Stimulated activated CD4-positive, alpha-beta T cell treated with anti-CD3 and anti-CD28 coated beads, TNF-alpha, amount 100 ng/mL, for 48 hours (primary cell): ENCODE measurements around the gene ETNK1.

Experiments
- DNase-seq, 3 donors: peaks; one replicate each; pipeline ENCODE4 v3.0.0-alpha.2; 2020; ENCODE audit warnings: low read depth in 3 of 3

The ETNK1 gene

DNA sequence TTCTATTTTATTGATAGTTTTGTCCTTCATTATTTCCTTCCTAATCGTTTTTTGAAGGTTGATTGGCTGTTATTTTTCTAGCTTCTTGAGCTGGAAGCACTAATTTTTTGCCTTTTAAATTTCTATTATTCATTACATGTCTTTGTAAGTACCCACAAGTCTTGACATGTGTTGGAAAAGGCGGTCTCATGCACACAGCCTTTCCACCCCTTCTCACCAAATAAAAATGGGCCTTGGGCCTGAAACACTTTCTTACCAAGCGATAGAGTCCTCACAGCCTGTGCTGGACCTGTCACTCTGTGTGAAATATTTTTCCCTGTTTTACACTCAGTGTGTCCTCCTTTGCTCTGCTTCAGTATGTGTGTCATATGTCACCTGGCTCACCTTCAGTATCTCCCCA lies 9.9 kb downstream of the ETNK1 start:
- no peak for DNase-seq

DNA sequence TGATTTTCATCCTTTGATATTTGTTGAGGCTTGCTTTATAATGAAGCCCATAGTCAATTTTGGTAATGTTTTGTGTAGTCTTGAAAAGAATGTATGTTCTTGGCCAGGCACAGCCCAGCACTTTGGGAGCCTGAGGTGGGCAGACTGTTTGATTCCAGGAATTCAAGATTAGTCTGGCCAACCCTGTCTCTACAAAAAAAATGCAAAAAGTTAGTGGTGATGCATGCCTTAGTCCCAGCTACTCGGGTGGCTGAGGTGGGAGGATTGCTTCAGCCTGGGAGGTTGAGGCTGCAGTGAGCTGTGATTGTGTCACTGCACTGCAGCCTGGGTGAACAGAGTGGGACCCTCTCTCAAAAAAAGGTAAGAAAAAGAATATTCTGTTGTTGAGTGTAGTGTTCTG lies 10.8 kb downstream of the ETNK1 start:
- no peak for DNase-seq

DNA sequence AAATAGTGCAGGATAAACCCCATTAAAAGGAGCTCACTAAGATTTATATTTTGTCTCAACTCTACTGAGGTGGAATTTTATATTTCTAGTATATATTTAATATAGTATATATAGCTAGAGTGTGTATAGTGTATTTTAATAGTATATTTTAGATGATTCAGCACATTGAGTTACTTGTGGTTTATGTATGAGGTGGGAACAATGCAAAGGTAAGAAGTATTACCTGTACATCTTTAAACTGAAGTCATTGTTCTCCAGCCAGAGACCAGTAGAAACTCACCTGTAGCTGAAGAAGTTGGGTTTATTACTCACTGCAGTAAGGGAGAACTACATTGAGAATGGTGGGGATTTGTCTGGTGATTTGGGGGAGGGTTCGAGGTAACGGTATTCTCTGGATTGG lies 15.9 kb downstream of the ETNK1 start:
- DNase-seq: no peak

DNA sequence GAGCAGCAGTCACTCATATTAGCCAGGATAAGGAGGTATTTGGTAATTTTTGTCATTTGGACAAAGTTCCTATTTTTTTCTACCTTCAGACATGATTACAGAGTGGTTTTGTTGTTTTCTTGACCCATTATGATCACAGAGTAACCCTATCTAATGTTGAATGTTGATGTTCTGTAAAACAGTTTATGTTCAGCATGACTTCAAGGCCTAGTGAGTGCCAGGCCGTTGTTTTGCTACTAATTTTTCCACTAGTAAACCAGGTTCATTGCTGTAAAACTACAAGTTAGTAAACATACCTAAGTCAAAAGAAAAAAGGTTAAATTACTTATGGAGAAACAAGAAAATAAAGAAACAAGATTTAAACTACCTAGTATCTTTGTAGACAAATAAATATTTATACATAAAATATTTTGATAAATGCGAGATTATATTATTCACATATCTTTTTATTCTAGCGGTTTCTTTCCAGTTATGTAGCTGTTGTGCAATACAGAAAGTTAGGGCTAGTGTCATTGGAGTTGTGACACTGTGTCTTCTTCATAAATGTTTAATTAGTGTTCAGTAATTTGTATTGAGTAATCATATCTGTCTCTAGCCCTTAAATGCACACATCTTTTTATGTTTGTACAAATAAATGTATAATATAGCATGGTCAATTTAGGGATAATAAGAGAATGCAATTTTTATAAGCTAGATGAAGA lies 16.5 kb downstream of the ETNK1 start:
- DNase-seq: no peak

DNA sequence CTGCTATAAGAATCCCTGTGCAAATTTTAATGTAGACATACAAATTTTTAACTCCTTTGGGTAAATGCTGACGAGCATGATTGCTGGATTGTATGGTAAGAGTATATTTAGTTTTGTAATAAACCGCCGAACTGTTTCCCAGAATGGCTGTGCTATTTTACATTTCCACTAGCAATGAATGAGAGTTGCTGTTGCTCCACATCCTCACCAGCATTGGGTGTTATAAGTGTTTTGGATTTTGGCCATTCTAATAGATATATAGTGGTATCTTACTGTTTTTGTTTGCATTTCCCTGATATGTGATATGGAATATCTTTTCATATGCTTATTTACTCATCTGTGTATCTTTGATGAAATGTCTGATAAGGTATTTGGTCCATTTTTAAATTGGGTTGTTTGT lies 23.7 kb downstream of the ETNK1 start:
- DNase-seq: no peak

DNA sequence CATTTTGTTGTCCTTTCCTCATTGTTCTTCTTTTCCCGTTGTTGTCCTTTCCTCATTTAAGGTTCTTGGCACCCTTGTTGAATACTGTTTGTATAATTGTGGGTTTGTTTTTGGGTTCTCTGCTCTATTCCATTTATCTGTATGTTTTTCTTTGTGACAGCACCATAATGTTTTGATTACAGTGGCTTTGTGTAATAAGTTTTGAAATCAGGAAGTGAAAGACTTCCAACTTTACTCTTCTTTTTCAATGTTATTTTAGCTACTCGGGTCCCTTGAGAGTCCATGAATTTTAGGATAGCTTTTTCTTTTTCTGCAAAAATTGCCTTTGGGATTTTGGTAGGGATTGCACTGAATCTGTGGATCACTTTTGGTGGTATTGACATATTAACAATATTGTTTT lies 28.1 kb downstream of the ETNK1 start:
- DNase-seq: no peak

DNA sequence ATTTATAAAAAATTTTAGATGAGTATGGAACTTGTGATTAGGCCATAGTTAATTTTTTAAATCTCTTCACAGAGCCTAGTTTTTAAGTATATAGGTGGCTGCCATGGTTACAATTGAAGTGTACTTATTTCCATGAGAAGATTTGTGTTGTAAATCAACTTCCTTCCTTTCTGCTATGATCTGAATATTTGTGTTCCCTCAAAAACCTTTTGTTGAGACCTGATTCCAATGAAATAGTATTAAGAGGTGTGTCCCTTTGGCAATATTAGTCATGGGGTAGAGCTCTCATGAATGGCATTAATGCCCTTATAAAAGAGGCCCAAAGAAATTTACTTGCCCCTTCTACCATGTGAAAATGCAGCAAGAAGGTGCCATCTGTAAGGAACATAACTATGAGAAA lies 28.8 kb downstream of the ETNK1 start:
- no peak for DNase-seq

DNA sequence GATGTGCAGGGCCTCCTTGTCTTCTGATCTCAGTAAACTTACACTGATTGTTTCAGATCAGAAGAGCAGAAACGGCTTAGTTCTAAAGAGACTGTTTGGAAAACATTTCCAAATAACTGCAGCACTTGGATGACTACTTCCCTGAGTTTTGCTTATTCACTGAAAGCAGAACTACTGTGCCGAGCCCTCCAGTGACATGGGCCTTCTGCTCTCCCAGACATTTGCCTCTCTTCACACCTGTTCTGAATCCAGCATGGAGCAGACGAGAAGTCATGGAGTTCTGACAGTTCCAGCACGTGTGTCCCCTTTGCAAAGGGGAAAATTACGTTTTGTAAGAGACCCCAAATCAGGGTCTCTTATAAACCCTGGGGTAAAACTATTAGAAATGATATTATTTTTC lies 31.4 kb downstream of the ETNK1 start:
- DNase-seq: no peak

DNA sequence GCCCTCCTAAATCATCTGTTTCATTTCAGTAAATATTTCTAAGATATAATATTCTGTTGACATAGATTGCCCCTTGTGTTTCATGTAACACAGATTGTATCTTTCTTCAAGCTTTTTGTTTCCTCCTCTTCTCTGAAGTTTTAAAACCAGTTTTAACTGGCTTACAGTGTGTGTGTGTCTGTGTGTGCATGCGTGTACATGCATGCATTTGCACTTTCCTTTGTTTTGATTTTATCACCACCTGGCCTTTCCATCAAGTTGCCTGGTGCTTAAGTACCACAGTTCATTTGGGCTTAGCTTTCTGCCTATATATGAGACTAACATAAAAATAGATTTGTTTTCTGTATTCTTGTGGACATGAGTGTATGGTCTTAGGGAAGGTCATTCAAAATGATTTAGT lies 31.9 kb downstream of the ETNK1 start:
- no peak for DNase-seq

DNA sequence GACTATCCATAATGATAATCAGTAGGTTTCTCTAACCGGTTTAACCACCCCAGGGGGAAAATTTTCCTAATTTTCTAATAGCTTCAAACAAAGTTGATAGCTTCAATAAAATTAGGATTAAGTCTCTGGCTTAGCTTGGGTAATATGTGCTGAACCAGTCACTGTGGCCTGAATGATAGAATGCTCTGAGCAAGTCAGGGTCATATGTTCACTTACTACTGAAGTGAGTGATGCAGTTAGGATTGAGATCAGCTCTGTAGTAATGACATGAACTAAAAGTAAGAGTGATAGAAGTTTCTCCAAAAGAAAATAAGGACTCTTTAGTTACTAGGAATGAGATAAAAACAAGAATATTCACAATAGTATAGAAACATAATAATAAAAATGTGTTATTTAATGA lies 32.6 kb downstream of the ETNK1 start:
- no peak for DNase-seq

DNA sequence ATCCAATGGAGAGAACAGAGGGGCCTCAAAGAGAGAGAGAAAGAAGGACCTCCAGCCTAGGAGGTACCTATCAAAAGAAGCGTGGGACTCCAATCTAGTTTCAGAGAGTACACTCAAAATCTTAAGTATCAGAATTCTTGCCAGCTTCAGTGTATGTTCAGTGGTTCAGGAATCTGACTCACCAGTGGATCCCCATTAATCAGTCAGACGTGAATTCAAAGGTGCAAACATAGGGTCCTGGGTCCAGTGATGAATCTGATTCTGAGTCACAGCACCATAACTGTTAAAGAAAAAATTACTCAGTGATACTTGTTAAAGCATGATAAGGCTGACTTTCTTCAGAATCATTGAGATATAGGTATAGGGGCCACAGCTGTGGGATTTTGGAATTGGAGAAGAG lies 33.2 kb downstream of the ETNK1 start:
- DNase-seq: peak; percentile 6 to 22 (median 11)

DNA sequence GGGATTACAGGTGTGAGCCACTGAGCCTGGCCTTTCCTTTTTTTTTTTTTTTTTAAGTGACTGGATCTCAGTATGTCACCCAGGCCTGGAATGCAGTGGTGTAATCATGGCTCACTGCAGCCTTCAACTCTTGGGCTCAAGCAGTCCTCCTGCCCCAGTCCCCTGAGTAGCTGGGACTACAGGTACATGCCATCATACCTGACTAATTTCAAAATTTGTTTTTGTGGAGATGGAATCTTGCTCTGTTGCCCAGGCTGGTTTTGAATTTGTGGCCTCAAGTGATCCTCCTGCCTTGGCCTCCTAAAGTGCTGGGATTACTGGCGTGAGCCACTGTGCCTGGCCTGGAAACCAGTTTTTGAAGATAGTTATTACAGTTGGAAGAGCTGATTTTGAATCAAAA lies 37.4 kb downstream of the ETNK1 start:
- no peak for DNase-seq

DNA sequence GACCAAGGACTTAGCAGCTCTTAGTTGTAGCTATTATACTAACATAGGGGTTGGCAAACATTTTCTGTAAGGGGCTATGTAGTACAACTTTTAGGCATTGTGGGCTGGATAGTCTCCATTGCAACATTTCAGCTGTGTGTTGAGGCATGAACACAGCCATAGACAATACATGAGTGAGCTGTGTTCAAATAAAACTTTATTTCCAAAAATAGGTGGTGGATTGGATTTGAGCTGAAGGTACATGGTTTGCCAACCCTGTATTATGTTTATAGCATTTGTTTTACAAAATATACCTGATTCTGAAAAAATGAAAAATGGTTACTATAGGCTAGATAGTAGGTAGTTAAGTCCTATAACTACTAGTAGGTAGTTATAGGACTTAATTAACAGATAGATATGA lies 40.5 kb downstream of the ETNK1 start:
- DNase-seq: no peak

DNA sequence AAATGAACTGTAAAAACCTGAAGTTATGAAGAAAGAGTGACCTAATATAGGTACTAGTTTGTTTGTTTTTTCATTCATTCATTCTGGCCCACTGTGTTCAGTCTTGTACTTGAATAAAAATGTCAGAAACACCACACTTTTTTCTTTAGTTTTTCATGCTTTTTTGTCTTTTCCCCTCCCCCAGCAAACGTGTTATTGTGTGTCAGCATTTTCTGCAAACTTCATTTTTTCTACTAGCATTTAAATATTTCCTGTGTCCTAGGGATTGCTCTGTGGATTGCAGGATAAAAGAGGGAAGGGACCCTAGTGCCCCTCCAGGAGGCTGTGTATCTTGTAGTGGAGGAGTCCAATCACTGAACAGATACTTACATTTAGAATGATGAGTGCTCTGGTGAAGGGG lies 42.2 kb downstream of the ETNK1 start:
- no peak for DNase-seq

DNA sequence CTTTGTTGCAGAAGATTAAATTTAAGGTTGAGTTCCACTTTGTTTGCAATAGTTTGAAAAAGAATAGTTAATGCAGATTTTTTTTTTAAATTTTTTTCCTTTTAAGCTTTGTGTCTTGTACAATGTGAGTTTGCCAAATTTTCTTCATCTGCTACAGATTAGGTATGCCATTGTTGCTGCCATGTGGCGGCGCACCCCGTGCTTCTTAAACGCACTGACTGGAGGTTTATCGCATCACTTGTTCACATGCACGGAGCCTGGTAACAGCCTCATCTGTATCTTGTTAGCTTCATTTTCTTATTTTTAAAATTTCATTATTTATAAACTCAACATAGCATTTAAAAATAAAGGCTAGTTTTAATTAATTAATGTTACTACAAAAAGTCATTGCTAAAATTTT lies 43.5 kb downstream of the ETNK1 start:
- no peak for DNase-seq

DNA sequence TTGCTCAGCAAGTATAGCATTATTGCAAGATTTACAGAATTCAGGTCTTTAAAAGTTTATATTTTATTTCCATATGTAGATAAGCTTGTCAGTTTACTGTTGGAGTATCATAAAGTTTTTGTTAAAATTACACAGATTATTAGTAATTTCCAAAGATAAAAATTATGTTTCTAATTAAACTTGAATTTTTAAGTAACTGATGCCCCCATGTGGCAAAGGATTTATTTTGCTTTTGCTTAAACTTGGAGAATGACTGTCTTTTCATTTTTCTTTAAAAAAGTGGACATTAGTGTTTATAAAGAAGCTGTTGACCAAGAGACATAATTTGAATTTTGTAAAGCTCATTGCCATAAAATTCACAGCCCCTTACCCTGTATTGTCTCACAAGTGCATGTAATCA lies 45.8 kb downstream of the ETNK1 start:
- DNase-seq: no peak

DNA sequence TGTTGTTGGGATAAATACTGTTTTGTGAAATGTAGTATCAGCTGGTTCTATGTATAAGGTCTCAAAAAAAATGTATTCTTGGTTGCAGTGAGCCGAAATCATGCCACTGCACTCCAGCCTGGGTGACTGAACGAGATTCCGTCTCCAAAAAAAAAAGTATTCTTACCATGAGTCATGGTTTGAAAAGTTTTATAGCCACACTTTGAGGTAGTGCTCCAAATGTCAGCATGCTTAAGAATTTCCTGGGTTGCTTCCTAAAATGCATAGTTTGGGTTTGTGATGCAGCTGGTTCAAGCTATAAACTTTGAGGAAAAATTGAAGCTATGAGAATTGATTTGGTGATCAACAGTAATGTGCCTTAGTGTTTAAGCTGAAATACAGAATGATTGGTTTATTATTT lies 48.0 kb downstream of the ETNK1 start:
- DNase-seq: no peak

DNA sequence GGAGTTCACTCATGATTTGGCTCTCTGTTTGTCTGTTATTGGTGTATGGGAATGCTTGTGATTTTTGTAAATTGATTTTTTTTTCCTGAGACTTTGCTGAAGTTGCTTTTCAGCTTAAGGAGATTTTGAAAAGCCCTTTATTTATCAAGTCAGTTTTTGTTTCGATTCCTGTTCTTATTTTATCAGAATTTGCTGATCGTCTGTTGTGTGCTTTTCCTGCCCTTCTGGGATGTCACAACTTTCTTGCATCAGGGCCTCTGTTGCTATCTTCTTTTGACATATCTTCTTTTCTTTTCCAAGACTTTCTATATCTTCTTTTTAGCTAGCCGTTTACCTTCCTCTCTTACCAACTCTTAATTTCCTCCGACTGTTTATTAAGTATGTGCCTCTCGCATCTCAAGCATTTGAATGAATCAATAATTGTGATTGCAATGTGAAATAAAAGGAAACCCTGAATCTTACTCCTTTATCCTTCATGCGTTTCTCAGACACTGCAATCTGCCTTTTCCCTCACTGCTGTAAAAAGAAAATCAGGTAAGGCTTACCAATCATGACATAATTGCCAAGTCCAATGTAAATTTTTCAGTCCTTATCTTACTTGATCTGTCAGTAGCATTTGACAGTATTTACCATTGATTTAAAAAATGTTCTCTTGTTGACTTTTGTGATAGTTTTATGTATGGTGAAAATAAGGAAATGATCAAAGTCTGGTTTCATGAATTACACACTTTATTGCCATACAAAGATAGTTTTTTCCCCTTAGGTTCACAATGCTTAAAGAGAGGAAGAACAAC lies 53.0 kb downstream of the ETNK1 start:
- no peak for DNase-seq

DNA sequence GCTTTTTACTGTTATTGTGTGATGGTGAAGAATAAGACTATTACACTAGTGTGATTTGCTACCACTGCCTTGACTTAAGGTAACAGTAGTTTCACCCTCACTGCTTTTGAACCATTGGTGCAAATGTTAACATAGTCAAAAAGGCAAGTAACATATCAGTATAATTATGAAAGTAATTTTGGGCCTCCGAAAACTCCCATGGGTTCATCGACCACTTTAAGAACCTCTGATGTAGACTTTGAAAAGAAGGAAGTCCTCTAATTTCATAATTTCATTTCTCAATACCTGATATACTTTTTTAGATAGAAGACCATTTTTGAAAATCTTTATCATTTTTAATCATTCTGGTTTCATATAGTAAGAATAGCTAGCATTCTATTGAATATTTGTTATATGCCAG lies 57.7 kb downstream of the ETNK1 start:
- DNase-seq: no peak

DNA sequence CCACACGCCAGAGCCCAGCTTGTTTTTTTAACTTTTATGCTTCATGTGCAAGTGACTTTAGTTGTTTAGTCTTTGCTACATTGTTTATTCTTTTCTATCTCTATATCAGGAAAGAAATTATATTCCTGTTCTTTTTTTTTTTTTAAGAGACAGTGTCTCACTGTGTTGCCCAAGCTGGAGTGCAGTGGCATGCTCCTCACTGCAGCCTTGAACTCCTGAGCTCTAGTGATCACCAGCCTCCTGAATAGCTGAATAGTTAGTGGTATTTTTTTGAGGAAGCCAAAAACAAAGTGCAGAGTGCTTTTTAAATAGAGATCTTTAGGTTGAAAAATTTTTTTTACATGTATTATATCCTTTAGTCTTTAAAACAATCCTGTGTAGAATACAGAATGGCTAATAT lies 58.2 kb downstream of the ETNK1 start:
- no peak for DNase-seq

DNA sequence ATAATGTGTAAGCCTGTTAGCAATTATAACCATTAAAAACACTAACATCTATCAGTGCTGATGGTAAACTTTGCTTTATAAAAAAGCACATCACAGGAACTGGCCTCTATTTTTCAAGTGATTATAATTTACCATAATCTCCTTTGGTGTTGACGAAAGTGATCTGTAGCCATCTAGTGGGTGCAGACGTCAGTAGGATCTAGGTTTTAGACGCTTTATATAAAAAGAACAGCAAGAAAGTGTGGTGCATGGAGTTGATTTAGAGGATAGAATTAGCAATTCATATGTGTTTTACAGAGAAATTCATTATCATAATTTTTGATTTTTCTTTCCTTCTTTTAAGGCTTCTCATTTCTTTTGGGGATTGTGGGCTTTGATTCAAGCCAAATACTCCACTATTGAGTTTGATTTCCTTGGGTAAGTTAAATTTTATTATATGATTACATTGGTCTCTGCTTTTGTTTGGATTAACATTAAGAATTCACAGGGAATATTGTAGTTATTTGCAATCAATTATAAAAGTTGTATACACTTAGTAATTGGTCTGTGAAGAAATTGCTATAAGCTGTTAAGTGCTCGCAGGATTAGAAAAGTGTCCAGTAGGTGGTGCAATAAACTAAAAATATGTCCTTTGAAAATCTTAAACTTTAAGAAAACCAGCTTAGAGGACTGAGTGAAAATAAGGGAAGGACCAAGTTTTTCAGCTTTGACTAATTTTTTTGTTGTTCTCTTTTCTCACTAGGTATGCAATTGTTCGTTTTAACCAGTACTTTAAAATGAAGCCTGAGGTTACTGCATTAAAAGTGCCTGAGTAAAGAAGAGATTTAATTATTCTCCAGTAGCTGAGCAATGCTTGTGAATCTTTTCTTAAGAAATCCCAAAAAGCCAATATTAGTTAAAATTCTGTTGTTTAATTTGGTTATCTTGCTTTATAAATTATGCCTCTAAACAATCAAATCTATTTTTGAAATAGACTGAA lies 59.5 kb downstream of the ETNK1 start:
- DNase-seq: no peak

DNA sequence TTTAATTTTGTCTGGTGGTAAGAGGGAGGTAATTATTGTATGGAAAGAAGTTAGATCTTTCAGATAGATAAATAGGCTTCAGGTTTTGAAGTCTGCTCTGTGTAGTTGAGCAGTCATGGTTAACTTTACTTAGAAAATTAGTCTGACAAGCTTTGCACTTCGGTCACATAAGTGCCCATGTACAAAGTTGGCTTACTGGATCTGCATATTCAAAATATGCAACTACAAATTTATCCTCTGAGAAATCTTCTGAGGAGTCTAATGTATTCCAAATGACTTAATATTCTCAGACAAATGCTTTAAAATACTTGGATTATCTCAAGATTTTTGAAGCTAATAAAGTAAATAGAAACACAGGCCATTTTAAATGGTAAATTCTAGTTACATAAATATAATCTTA lies 61.2 kb downstream of the ETNK1 start:
- DNase-seq: no peak
